WTC11 (cell line): Measurements from ENCODE around the gene GRAMD2B.

Source experiments
- FOXK1 ChIP-seq: sonication (generic); formaldehyde crosslinking; IDR thresholded peaks from 2 replicates; pipeline ENCODE4 v1.8.0; 2022; ENCODE audit warnings: mild to moderate bottlenecking, moderate library complexity, missing genetic modification reagents
- TF ChIP-seq, protein P1 (sequence below): fragments of 200-600 bp; IDR thresholded peaks from 2 replicates; pipeline ENCODE4 v1.8.0; 2022; ENCODE audit warnings: antibody characterized with exemption

DNA sequence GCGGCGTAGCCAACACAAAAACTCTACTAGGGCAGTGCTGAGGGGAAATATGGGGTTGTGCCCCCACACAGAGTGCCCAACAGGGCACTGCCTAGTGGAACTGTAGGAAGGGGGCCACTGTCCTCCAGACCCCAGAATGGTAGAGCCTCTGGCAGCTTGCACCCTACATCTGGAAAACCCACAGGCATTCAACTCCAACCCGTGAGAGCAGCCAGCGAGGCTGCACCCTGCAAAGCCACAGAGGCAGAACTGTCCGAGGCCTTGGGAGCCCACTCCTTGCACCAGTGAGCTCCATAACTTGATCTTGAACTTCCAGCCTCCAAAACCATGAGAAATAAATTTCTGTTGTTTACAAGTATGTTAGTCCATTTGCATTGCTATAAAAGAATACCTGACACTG is 27.7 kb downstream of the GRAMD2B start:
- TF ChIP-seq FOXK1 (CRISPR knock-in tag) = no peak
- TF ChIP-seq, protein P1, sequence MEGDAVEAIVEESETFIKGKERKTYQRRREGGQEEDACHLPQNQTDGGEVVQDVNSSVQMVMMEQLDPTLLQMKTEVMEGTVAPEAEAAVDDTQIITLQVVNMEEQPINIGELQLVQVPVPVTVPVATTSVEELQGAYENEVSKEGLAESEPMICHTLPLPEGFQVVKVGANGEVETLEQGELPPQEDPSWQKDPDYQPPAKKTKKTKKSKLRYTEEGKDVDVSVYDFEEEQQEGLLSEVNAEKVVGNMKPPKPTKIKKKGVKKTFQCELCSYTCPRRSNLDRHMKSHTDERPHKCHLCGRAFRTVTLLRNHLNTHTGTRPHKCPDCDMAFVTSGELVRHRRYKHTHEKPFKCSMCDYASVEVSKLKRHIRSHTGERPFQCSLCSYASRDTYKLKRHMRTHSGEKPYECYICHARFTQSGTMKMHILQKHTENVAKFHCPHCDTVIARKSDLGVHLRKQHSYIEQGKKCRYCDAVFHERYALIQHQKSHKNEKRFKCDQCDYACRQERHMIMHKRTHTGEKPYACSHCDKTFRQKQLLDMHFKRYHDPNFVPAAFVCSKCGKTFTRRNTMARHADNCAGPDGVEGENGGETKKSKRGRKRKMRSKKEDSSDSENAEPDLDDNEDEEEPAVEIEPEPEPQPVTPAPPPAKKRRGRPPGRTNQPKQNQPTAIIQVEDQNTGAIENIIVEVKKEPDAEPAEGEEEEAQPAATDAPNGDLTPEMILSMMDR = no peak
